Body of pancreas (tissue), 4 donors: ENCODE results near the gene PGD.

Experiments used
- CTCF ChIP-seq, 7 experiments: fragments of 450-650 bp in 4 of 7; fragments of 200-600 bp in 3 of 7; sonication (generic) in 3 of 7; IDR thresholded peaks; one replicate each; pipeline ENCODE4 v1.5.1; 2016 to 2019; ENCODE audit warnings: antibody characterized with exemption in 7 of 7
- POLR2A ChIP-seq, 3 donors: fragments of 450-650 bp; IDR thresholded peaks; one replicate each; pipeline ENCODE4 v1.6.1; 2016; ENCODE audit warnings: antibody characterized with exemption in 3 of 3, mild to moderate bottlenecking in 2 of 3

DNA sequence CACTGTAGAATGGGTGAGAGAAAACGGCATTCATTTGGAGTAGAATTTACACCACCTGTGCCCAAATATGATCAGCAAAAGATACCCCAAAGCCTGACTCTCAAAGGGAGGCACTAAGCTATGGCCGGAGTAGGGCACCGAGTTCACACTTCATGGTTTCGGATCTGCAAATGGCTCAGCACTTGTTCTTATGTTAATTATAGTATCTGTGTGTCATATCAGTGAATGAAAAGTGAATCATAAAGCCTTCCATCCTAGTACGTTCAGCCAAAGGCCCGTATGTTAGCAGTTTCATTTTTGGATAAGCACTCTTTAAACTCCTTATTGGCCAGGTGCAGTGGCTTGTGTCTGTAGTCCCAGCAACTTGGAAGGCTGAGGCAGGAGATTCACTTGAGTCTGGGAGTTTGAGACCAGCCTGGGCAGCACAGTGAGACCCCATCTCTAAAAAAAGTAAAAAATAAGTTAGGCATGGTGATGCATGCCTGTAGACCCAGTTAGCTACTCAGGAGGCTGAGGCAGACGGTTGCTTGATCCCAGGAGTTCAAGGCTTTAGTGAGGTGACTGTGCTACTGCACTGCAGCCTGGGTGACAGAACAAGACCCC is 46.0 kb downstream of the PGD start:
- TF ChIP-seq CTCF (IDR thresholded peaks at IDR 0.05) (no peak), POLR2A (IDR thresholded peaks at IDR 0.05) (no peak)
